Fibroblast of skin of right biceps (primary cell): ENCODE data around the gene COG5.

Experiments
- DNase-seq: peaks from one replicate; pipeline ENCODE4 v3.0.0-alpha.2; 2013

The COG5 gene

GRCh38 chr7:107505362-107505761 is 58.4 kb downstream of the COG5 start:
- no peak for DNase-seq

GRCh38 chr7:107503687-107504086 is 60.0 kb downstream of the COG5 start:
- DNase-seq, result no peak

GRCh38 chr7:107502797-107503196 is 60.9 kb downstream of the COG5 start:
- DNase-seq, result no peak

- DNase-seq, result no peak
Measured at GRCh38 chr7:107502154-107502553, 61.6 kb downstream of the COG5 start.

- peak; percentile 39 for DNase-seq
Measured at GRCh38 chr7:107501593-107501992, 62.1 kb downstream of the COG5 start.

GRCh38 chr7:107499731-107500130 is 64.0 kb downstream of the COG5 start:
- peak; percentile 47 for DNase-seq

- no peak for DNase-seq
Measured at GRCh38 chr7:107495516-107495915, 68.2 kb downstream of the COG5 start.

- no peak for DNase-seq
Measured at GRCh38 chr7:107494884-107495283, 68.8 kb downstream of the COG5 start.

GRCh38 chr7:107494315-107494751 is 69.4 kb downstream of the COG5 start:
- DNase-seq, result no peak

GRCh38 chr7:107492875-107493274 is 70.8 kb downstream of the COG5 start:
- no peak for DNase-seq

GRCh38 chr7:107486041-107486440 is 77.7 kb downstream of the COG5 start:
- DNase-seq, result no peak

GRCh38 chr7:107482571-107482970 is 81.1 kb downstream of the COG5 start:
- DNase-seq, result no peak

GRCh38 chr7:107480932-107481331 is 82.8 kb downstream of the COG5 start:
- no peak for DNase-seq

GRCh38 chr7:107479303-107479702 is 84.4 kb downstream of the COG5 start:
- no peak for DNase-seq

GRCh38 chr7:107474104-107474521 is 89.6 kb downstream of the COG5 start:
- DNase-seq, result no peak

GRCh38 chr7:107472116-107472515 is 91.6 kb downstream of the COG5 start:
- no peak for DNase-seq

GRCh38 chr7:107471292-107472070 is 92.2 kb downstream of the COG5 start:
- DNase-seq, result no peak

GRCh38 chr7:107469929-107470328 is 93.8 kb downstream of the COG5 start, which contains the start of gene GPR22:
Gene GPR22 (plus strand): TSS chr7:107470057. CDS start chr7:107474061, 4,004 bp downstream.
- DNase-seq, result no peak

- no peak for DNase-seq
Measured at GRCh38 chr7:107468824-107469223, 94.9 kb downstream of the COG5 start.

- no peak for DNase-seq
Measured at GRCh38 chr7:107467972-107468371, 95.7 kb downstream of the COG5 start.

GRCh38 chr7:107464666-107465226 is 99.0 kb downstream of the COG5 start:
- DNase-seq, result no peak

GRCh38 chr7:107463139-107464078 is 100.3 kb downstream of the COG5 start:
- DNase-seq, result peak; percentile 73

- DNase-seq, result no peak
Measured at GRCh38 chr7:107461938-107462533, 101.7 kb downstream of the COG5 start.
